Kidney glomerular epithelial cell (primary cell): ENCODE results near the gene C20orf204.
"Not testable (repeated sequence)": the region's sequence is repeated elsewhere in the genome, so short reads cannot be mapped to it uniquely, and the experiment has no call there.

Experiments
- DNase-seq: peaks from one replicate; lab custom pipeline; 2025; lab: John Stamatoyannopoulos, UW

Gene C20orf204, protein sequence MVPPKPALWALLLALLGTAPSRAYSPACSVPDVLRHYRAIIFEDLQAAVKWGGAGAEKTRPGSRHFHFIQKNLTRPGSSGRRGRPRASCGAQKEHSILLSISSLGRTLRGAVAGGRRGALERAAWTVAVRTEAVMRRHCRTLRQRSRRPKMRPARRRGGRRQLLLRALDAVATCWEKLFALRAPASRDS

DNA sequence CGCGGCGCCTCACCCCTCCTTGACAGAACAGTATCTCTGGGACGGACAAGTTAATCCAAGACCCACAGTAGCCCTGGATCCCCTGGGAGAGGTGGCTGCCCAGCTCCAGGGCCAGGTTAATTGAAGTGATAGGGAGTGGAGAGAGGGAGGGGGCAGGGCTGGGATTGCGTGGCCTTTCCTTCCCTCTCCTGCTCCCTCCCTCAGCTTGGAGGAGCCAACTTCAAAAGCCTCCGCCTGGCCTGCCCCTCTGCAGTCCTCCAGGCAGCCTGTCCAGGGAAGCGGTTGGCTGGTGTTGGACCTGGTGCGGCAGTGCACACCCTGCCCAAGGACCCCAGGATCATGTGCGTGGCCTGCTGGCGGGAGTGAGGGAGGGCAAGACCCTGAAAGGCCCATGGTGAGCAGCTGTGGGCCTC lies at the start of gene C20orf204:
Gene C20orf204 (plus strand): TSS at position 250 of the 413 bp plus-strand sequence. CDS start 142 bp downstream, at position 392.
- no peak for DNase-seq

DNA sequence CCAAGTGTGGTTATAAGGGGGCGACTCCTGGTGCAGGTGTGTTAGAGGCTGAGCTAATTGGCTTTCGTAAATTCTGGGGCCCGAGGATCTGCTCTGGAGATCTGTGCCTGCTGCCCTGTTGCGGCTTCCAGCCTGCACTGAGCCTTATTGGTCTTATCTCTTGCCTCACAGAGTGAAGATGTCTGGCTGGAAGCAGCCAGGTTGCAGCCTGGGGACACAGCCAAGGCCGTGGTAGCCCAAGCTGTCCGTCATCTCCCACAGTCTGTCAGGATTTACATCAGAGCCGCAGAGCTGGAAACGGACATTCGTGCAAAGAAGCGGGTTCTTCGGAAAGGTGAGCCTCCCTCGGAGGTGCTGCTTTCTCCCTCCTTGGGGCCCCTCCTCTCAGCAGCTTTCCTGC lies 35.1 kb upstream of the C20orf204 start:
- DNase-seq: no peak

DNA sequence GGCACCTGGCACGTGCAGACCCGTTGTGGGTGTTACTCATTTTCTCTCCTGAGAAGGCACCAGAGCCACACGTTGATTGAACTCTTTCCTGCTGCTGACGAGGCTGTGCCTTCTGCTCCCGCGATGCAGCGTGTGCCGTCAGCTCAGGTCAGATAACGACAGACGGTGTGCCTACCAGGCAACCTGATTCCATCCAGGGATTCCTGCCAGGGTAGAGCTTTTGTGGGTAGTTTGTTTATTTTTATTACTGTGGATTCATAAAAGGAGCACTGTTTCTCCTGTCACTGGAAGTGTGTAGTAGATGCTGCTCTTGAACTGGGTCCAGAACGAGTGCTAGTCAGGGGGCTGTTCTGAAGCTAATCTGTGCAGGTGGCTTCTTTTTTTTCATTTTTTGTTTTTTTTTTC lies 34.4 kb upstream of the C20orf204 start:
- no peak for DNase-seq

DNA sequence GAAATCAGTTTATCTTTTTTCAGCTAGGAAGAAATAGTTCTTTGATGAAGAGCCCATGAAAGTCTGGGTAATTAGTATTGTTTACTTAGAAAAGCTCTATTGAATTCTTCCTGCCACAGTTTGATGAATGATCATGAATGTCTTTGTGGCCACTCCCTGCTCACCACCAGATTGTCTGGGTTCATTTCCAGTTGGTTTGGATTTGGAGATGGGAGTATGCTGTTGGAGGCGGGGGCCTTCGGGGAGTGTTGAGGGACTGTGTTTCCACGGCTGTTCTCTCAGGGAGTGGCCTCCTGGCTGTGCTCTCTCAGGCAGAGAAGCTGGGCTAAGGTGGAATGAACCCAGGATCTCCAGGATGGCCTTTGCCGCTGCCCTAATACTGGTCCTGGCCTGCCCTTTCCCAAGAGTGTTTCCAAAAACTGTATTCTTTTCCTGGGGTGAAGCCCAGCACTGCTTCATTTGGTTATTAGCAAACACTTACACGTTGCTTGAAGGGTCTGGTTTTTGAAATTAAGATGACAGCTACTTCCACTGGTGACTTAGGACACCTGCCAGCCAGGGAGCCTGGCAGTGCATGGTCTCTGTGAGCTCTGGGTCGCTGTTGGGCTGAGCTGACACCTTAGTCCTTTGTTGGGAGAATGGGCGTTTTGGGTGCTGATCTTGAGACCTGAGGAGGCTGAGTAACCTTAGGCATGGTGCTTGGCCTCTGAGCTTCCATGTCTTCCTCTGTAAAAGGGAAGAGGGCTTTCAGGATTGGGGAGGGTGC lies 31.8 kb upstream of the C20orf204 start:
- DNase-seq: peak; percentile 82

DNA sequence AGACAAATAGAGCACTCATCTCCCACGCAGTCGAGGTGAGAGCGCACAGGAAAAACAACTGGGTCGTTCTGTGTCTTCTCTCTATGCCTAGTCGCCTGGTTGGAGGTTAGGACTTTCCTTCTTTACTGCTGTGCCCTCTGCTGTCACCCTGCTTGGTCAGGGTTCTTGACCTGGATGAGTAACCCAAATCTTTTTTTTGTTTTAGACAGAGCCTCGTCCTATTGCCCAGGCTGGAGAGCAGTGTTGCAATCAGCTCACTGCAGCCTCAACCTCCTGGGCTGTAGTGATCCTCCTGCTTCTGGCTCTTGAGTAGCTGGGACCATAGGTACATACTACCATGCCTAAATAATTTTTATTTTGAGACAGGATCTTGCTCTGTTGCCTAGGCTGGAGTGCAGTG lies 30.6 kb upstream of the C20orf204 start:
- no peak for DNase-seq

DNA sequence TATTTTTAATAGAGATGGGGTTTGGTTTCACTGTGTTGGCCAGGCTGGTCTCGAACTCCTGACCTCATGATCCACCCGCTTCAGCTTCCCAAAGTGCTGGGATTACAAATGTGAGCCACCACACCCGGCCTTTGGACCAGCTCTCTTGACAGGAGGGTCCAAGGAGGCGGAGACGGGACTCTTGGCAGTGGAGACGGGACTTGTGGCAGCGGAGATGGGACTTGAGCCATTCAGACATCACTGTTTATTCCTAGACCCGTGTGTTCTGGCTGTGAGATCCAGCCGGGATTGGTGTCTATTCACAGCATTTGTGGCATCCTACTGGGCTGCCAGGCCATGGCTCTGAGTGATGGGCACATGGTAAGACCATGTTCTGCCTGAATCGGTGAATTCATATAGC lies 29.5 kb upstream of the C20orf204 start:
- no peak for DNase-seq

DNA sequence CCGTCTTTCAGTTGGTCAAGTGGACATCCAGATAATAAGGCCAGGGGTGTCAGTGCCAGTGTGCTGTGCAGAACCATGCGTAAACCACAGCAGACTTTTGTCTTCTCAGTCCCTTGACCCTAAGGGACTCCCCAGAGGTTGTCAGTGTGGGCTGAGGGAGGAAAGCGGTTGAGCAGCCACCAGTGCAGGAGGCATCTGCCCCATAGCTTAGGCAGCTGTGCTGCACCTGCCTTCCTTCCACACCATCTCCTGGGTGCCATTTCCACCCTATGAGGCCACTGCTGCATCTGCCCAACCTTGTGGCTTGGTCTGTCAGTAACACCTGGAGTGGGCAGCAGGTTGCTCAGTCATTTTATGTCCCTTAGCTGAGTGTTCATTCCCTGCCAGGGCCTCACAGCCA lies 29.1 kb upstream of the C20orf204 start:
- DNase-seq: no peak

DNA sequence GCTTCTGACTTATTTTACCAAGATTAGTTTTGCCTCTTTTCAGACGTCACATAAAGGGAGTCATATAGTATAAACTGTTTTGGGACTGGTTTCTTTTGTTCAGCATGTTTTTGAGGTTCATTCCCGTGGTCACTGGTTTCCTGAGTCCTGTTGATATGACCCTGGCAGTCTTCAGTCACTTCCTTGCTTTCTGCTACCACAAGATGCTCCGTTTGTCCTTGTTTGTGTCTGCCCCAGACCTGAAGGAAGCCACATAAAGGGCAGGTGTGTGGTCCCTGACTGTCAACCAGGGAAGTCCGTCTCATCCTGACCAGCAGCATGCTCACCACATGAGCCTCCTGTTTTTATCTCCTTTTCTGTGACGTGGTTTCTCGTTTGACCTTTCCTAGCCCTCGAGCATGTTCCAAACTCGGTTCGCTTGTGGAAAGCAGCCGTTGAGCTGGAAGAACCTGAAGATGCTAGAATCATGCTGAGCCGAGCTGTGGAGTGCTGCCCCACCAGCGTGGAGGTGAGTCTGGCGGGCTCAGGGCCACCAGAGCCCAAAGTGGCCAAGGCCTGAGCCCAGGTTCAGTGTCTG lies 26.1 kb upstream of the C20orf204 start:
- DNase-seq: no peak

DNA sequence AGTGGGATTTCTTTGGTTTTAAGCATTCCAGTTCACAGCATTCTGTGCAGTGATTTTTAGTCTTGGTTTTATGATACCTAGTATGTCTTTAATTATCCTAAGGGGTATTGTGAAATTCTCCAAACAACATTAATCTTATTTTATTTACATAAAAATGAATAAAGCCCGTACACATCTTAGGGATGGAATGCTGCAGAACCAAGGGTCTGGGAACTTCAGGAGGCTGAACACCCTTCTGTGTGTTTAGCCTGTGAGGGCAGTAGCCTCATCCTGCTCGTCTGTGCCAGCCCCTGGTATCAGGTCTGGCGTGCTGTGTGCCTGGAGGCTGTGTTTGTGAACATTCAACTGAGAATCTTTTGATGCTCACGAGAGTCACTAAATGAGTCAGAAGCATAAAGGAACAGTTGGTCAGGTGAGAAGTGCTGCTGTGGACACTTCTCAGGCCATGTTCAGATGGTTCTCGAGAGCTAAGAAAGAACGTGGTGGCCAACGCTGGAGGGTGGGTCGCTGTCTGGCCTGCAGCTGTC lies 25.2 kb upstream of the C20orf204 start:
- no peak for DNase-seq

DNA sequence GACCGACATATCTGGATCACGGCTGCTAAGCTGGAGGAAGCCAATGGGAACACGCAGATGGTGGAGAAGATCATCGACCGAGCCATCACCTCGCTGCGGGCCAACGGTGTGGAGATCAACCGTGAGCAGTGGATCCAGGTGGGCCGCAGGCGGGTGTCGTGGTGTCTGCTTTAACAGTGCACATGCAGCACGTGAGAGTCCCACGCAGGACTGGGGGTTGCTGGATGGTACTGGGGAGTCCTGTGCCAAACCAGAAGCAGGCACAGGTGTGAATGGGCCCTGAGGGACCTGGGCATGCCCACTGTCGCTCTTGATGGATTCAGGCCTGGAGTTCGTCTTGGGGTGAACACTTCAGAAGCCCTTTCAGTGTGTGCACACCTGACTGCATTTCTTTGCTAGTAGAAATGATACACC lies 24.6 kb upstream of the C20orf204 start:
- DNase-seq: no peak

DNA sequence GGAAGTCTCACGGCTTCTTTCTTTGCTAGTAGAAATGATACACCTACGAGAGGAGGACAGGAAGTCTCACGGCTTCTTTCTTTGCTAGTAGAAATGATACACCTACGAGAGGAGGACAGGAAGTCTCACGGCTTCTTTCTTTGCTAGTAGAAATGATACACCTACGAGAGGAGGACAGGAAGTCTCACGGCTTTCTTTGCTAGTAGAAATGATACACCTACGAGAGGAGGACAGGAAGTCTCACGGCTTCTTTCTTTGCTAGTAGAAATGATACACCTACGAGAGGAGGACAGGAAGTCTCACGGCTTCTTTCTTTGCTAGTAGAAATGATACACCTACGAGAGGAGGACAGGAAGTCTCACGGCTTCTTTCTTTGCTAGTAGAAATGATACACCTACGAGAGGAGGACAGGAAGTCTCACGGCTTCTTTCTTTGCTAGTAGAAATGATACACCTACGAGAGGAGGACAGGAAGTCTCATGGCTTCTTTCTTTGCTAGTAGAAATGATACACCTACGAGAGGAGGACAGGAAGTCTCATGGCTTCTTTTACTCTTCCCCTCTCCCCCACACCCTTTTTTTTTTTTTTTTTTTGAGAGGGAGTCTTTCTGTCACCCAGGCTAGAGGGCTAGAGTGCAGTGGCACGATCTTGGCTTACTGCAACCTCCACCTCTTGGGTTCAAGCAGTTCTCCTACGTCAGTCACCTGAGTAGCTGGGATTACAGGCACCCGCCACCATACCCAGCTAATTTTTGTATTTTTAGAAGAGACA lies 23.4 kb upstream of the C20orf204 start:
- not testable (repeated sequence) for DNase-seq

DNA sequence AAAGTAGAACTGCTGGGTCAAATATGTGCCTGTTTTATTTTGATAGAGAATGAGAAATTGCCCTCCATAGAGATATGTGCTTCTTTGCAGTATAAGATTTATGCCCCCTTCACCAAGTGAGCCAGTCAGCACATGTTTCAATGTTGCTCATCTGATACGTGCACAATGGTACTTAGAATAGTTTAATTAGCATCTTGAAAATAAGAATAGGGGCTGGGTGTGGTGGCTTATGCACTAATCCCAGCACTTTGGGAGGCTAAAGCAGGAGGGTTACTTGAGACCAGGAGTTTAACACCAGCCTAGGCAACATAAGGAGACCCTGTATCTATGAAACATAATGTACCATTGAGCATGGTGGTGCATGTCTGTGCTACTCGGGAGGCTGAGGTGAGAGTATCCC lies 20.3 kb upstream of the C20orf204 start:
- DNase-seq: no peak

DNA sequence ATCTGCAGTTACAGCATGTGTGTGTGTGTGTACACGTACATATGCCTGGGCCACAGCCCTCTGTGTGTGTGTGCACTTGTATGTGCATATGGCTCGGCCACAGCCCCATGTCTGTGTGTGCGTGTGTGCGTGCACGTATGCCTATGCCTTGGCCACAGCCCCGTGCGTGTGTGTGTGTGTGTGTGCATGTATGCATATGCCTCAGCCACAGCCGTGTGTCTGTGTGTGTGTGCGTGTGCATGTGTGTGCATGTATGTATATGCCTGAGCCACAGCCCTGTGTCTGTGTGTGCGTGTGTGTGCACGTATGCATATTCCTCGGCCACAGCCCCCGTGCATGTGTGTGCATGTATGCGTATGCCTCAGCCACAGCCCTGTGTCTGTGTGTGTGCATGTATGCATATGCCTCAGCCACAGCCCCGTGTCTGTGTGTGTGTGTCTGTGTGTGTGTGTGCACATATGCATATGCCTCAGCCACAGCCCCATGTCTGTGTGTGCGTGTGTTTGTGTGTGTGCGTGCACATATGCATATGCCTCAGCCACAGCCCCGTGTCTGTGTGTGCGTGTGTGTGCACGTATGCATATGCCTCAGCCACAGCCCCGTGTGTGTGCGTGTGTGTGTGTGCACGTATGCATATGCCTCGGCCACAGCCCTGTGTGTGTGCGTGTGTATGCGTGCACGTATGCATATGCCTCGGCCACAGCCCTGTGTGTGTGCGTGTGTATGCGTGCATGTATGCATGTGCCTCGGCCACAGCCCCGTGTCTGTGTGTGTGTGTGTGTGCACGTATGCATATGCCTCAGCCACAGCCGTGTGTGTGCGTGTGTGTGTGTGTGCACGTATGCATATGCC lies 14.6 kb upstream of the C20orf204 start:
- no peak for DNase-seq

DNA sequence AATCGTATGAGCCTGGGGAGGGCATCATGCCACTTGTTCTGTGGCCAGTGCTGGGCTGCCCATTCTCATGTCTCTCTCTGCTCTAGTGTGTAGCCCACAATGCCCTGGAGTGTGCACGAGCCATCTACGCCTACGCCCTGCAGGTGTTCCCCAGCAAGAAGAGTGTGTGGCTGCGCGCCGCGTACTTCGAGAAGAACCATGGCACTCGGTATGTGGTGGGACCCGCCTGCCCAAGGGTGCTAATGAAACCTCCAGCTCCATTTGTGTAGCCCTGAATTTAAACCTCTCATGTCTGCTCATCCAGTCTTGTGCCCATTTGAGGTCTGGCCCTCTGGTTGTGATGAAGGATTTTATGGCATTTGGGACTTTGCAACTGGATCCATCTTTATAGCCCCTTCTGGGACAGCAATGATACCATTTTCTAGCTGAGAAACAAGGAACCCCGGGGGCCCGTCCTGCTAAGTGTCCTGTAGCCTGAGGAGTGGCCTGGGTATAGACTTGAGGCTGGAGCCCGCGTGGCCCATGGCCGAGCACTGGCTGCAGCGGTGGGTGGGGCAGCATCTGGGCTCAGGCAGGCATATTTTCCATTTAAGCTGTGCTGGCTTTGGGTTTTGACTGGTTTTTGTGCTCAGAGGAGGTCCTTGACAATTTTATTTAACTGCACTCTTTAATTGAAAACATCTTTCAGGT lies 13.2 kb upstream of the C20orf204 start:
- no peak for DNase-seq

DNA sequence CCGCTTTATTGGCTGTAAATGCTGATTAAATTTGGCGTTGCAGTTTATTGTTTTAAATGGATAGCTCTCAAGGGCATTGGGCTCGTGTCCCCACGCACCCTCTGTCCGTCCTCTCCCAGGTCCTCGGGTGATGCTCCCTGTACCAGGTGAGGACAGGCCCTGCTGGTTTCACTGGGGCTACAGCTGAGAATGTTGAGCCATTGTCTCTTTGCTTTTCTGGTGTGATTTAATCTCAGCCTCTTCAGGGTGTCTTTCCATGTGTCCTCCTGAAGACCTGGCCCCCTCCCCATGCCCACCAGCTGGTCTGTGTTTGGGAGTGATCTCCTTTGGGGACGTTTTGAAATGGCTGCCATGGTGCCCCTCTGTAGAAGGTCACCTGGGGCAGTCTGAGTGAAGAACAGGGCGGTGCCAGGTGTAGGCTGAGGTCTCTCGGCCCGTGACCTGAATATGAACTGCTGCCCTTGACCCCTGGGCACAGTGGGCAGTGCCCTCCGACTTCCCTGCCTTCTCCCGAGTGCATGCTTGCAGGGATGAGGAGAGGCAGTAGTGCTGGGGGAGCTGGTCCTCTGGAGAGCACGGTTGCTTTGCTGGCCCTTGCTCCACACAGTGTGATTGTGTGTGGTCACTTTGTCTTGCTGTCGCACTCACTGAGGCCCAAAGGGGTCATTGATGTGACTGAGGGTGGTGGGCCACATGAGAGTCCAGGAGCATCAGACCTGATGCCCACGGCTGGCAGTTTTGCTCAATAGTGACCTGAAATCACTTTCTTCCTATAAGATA lies 12.4 kb upstream of the C20orf204 start:
- no peak for DNase-seq

DNA sequence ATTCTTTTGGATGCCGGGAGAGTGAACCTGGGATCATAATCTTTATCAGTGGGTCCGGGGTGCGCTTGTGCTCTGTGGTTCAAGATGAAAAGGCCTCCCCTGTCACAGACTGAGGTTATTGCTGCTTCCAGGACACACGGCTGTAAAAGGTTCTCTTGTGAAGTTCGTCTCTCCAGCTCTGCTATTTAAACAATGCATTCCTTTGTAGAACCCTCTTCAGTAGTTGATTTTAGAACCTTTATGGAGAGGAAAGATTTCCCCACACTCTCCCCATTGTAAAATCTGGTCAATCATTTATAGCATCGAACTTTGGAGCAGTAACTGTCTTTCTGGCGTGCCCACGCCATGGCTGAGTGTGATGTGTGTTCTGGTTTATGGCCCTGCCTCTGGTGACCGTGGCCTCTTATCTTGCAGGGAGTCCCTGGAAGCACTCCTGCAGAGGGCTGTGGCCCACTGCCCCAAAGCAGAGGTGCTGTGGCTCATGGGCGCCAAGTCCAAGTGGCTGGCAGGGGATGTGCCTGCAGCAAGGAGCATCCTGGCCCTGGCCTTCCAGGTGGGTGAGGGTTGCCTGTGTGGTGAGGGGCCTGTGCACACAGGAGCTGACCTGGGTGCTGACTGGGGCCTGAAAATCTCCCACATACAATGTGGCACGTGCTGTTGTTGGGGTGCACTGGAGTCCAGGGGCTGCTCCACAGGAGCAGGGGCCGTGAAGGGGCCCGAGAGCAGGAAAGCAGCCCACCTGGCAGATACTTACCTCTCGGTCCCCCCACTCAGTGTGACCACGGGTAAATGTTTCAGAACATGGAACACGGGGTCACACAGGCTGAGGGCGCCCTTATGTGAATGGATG lies 11.6 kb upstream of the C20orf204 start:
- no peak for DNase-seq

DNA sequence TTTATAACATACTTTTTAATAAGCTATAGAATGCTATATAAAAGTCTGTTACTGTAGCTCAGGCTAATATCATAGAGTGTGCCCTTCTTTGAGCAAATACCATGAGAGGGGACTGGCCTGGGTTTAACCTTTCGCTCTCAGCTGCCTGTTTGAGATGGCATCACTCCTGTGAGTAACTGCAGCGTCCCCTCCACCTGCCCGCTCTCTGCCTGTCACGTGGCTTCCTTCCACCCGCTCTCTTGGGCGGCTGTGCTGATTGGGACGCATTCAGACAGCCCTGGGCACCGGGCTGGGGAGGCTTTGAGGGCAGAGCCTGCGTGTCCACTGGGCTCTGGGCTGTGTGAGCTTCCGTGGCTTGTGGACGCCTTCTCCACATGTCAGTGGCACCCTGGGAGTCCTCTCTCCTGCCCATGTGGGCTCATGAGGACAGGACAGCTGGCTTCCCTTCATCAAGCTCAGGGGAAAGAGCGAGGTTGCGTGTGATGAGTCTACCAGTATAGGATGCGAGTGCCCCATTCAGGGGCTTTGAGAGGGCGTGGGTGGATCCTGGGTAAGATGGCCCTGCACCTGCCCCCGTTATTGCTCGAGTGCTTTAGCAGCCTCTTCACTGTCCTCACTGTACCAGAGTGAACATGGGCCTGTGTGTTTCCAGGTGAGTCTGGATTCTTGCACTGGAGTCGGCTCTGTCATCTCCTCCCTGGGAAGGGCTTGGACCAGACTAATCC lies 10.7 kb upstream of the C20orf204 start:
- no peak for DNase-seq

DNA sequence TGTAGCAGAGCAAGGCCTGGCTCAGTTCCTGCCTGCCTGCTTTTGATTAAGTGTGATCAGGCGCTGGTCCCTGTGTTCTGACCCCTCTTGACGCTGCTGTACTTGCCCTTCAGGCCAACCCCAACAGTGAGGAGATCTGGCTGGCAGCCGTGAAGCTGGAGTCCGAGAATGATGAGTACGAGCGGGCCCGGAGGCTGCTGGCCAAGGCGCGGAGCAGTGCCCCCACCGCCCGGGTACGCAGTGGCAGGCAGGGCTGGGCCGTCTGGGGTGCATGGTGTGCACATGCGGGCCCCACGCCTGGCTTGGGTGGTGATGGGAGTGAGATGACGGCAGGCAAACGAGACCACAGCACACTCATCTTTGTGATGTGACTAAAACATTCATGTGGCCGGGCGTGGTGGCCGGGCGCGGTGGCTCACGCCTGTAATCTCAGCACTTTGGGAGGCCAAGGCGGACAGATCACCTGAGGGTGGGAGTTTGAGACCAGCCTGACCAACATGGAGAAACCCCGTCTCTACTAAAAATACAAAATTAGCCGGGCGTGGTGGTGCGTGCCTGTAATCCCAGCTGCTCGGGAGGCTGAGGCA lies 10.1 kb upstream of the C20orf204 start:
- DNase-seq: no peak
